GM23338 (cell line): Measurements from ENCODE around the gene TAOK3. TPM values are rescaled to one million over a fixed set of nuclear protein-coding genes. Genes with fewer than 3 reads are reported as not detected.
"Not testable (repeated sequence)": the region's sequence is repeated elsewhere in the genome, so short reads cannot be mapped to it uniquely, and the experiment has no call there.

Experiments
- ATAC-seq: fragments of 200-7000 bp; cut with Tn5 transposase; 3 replicates; pipeline ENCODE4 v1.9.1; 2020
- DNase-seq: peaks from one replicate; pipeline ENCODE4 v3.0.0-alpha.2; 2015; ENCODE audit warnings: low spot score
- H2AFZ ChIP-seq: fragments of 200-600 bp; sonication (generic); 2 replicates; pipeline ENCODE4 v1.8.0; 2016; ENCODE audit warnings: antibody characterized with exemption, mild to moderate bottlenecking, moderate library complexity
- H3F3A ChIP-seq: fragments of 200-600 bp; sonication (generic); replicated peaks from 2 replicates; pipeline ENCODE4 v1.8.0; 2017; ENCODE audit warnings: antibody characterized with exemption, mixed run types, low read depth
- H3K27ac ChIP-seq: fragments of 200-600 bp; sonication (generic); 2 replicates; pipeline ENCODE4 v1.6.1; 2016; ENCODE audit warnings: low read depth
- H3K27me3 ChIP-seq: fragments of 200-600 bp; sonication (generic); 2 replicates; pipeline ENCODE4 v1.8.0; 2016; ENCODE audit warnings: mild to moderate bottlenecking, mixed run types, moderate library complexity; ENCODE audit not compliant: insufficient read depth
- H3K36me3 ChIP-seq: fragments of 200-600 bp; sonication (generic); 2 replicates; pipeline ENCODE4 v1.8.0; 2016; ENCODE audit warnings: mild to moderate bottlenecking; ENCODE audit not compliant: insufficient read depth
- H3K4me1 ChIP-seq: fragments of 200-600 bp; sonication (generic); 2 replicates; pipeline ENCODE4 v1.8.0; 2016; ENCODE audit warnings: mild to moderate bottlenecking, moderate library complexity; ENCODE audit not compliant: insufficient read depth
- H3K4me2 ChIP-seq: fragments of 200-600 bp; sonication (generic); 2 replicates; pipeline ENCODE4 v1.7.1; 2017; ENCODE audit warnings: mixed run types
- H3K4me3 ChIP-seq: fragments of 200-600 bp; sonication (generic); 2 replicates; pipeline ENCODE4 v1.6.1; 2016; ENCODE audit warnings: mixed run types
- H3K79me2 ChIP-seq: fragments of 200-600 bp; sonication (generic); replicated peaks from 2 replicates; pipeline ENCODE4 v1.8.0; 2017; ENCODE audit warnings: mild to moderate bottlenecking; ENCODE audit not compliant: insufficient read depth
- H3K9me2 ChIP-seq: fragments of 200-600 bp; sonication (generic); 2 replicates; pipeline ENCODE4 v1.8.0; 2017; ENCODE audit not compliant: insufficient read depth
- H4K20me1 ChIP-seq: fragments of 200-600 bp; sonication (generic); replicated peaks from 2 replicates; pipeline ENCODE4 v1.8.0; 2017; ENCODE audit warnings: mild to moderate bottlenecking; ENCODE audit not compliant: insufficient read depth
- H3K27ac Mint-ChIP-seq: 2 replicates; pipeline ENCODE4 v1.8.0; 2020; ENCODE audit warnings: inconsistent platforms, mild to moderate bottlenecking, moderate library complexity, mixed read lengths
- H3K27me3 Mint-ChIP-seq: 3 replicates; pipeline ENCODE4 v1.8.0; 2022; ENCODE audit warnings: low read depth, mild to moderate bottlenecking, moderate library complexity, mixed read lengths, inconsistent platforms; ENCODE audit not compliant: insufficient read depth, poor library complexity
- H3K36me3 Mint-ChIP-seq: 3 replicates; pipeline ENCODE4 v1.8.0; 2021; ENCODE audit warnings: low read depth, mild to moderate bottlenecking, inconsistent platforms, moderate library complexity, mixed read lengths
- H3K4me1 Mint-ChIP-seq: 3 replicates; pipeline ENCODE4 v1.8.0; 2020; ENCODE audit warnings: mild to moderate bottlenecking, inconsistent platforms, mixed read lengths
- H3K4me3 Mint-ChIP-seq: 3 replicates; pipeline ENCODE4 v1.8.0; 2021; ENCODE audit warnings: moderate library complexity, mild to moderate bottlenecking, inconsistent platforms, mixed read lengths
- H3K9me3 Mint-ChIP-seq: 3 replicates; pipeline ENCODE4 v1.8.0; 2020; ENCODE audit warnings: moderate library complexity, mild to moderate bottlenecking, inconsistent platforms, mixed read lengths
- CREB1 ChIP-seq: fragments of 250-450 bp; sonication (Bioruptor Pico); IDR thresholded peaks from 2 replicates; pipeline ENCODE4 v1.5.0; 2020; ENCODE audit warnings: low read depth, mild to moderate bottlenecking, moderate library complexity
- CTCF ChIP-seq, 2 experiments: fragments of 200-600 bp in 1 of 2; sonication (generic) in 1 of 2; conservative IDR thresholded peaks; 2 replicates each; pipeline versions ENCODE4 v1.5.1 to v1.6.1; 2016 to 2017; ENCODE audit warnings: antibody characterized with exemption in 2 of 2, low read depth in 2 of 2, mild to moderate bottlenecking in 2 of 2, moderate library complexity in 1 of 2
- ETS1 ChIP-seq: IDR thresholded peaks from 2 replicates; pipeline ENCODE4 v1.6.1; 2016; ENCODE audit warnings: antibody characterized with exemption
- EZH2 ChIP-seq: fragments of 200-600 bp; sonication (generic); IDR thresholded peaks from one replicate; pipeline ENCODE4 v1.8.0; 2017; ENCODE audit warnings: antibody characterized with exemption, mild to moderate bottlenecking, low read depth; ENCODE audit not compliant: unreplicated experiment
- EZH2phosphoT487 ChIP-seq: fragments of 200-600 bp; sonication (generic); IDR thresholded peaks from one replicate; pipeline ENCODE4 v1.8.1; 2018; ENCODE audit warnings: antibody characterized with exemption; ENCODE audit not compliant: unreplicated experiment
- NANOG ChIP-seq: IDR thresholded peaks from 2 replicates; pipeline ENCODE4 v1.6.1; 2016; ENCODE audit warnings: antibody characterized with exemption, borderline replicate concordance
- POLR2AphosphoS5 ChIP-seq: IDR thresholded peaks from 2 replicates; pipeline ENCODE4 v1.6.1; 2016; ENCODE audit warnings: antibody characterized with exemption, low read depth
- REST ChIP-seq: IDR thresholded peaks from one replicate; pipeline ENCODE4 v1.6.1; 2018; ENCODE audit warnings: antibody characterized with exemption; ENCODE audit not compliant: unreplicated experiment
- polyA plus RNA-seq: library from polyadenylated mRNA; unstranded; fragments of >200 nt; fragmentation: Nextera tagmentation; extraction: Ambion mirVana; gene quantifications from 2 replicates; pipeline ENCODE4 v1.2.1, GENCODE V29; 2016
- total RNA-seq: library from RNA; depleted of rRNA; stranded (reverse); fragments of >200 nt; shearing (Covaris generic); gene quantifications from 2 replicates; pipeline ENCODE4 v1.2.3, GENCODE V29; 2014

The TAOK3 gene
- total and polyA plus RNA-seq, 2 experiments from 2014 or later, result 7.6 to 20.4 TPM

- H3K9me3 Mint-ChIP-seq, result peaks cover 3% of the 10 kb centered on the region; the same call in 1 of the 3 replicates
- Histone ChIP-seq H3F3A (peaks cover 10% of the 10 kb centered on the region; the same call in 1 of the 2 replicates), H3K9me2 (no peaks in the 10 kb centered on the region), H3K36me3 (peaks cover 27% of the 10 kb centered on the region), H3K27ac (peak within 1 kb of the TSS; percentile 67), H2AFZ (peak within 1 kb of the TSS; percentile 92), H3K4me3 (peak within 1 kb of the TSS; percentile 93), H4K20me1 (peaks cover 15% of the 10 kb centered on the region), H3K4me1 (peaks cover 10% of the 10 kb centered on the region; the same call in 1 of the 2 replicates), H3K4me2 (peak within 1 kb of the TSS; percentile 97), H3K27me3 (no peaks in the 10 kb centered on the region), H3K79me2 (peaks cover 70% of the 10 kb centered on the region)
- peak within 1 kb of the TSS; percentile 91 for H3K4me3 Mint-ChIP-seq
- ATAC-seq, result peak; percentile 96
- peak; percentile 86 for DNase-seq
- peaks cover 9% of the 10 kb centered on the region for H3K27me3 Mint-ChIP-seq
- TF ChIP-seq NANOG (no peak), POLR2AphosphoS5 (peak; percentile 97), CREB1 (CRISPR knock-in tag) (peak; percentile 65)
- peaks cover 50% of the 10 kb centered on the region for H3K36me3 Mint-ChIP-seq
- peaks cover 11% of the 10 kb centered on the region for H3K4me1 Mint-ChIP-seq
- peak within 1 kb of the TSS; percentile 89 for H3K27ac Mint-ChIP-seq
Observed at GRCh38 chr12:118135788-118136558, 236.7 kb downstream of the TAOK3 start, which contains the start of gene PEBP1. TSS of gene PEBP1 (plus strand) at chr12:118136124. CDS start at chr12:118136210, 86 bp downstream.

GRCh38 chr12:118129436-118129835 is 243.3 kb downstream of the TAOK3 start:
- H3K4me3 ChIP-seq, H2AFZ ChIP-seq, H4K20me1 ChIP-seq, H3K36me3 ChIP-seq, H3K27ac ChIP-seq, H3K4me2 ChIP-seq, H3K4me1 ChIP-seq, H3K4me3 Mint-ChIP-seq, ATAC-seq, H3K27ac Mint-ChIP-seq, H3K79me2 ChIP-seq, H3F3A ChIP-seq, H3K4me1 Mint-ChIP-seq, H3K9me2 ChIP-seq, H3K27me3 ChIP-seq, H3K27me3 Mint-ChIP-seq, DNase-seq: not testable (repeated sequence)
- Mint-ChIP-seq H3K36me3 (peaks cover 37% of the 10 kb centered on the region), H3K9me3 (peaks cover 12% of the 10 kb centered on the region; the same call in 1 of the 3 replicates)

GRCh38 chr12:118127867-118128266 is 244.8 kb downstream of the TAOK3 start:
- H3K36me3 Mint-ChIP-seq, result peaks cover 38% of the 10 kb centered on the region
- H3K36me3 ChIP-seq, result no peaks in the 10 kb centered on the region
- no peaks in the 10 kb centered on the region; the same call in 1 of the 2 replicates for H3K9me2 ChIP-seq
- no peak for ATAC-seq
- no peak overlapping the region for H3K4me3 Mint-ChIP-seq
- no peaks in the 10 kb centered on the region for H3K27me3 ChIP-seq
- H3K4me2 ChIP-seq, result no peak overlapping the region
- no peaks in the 10 kb centered on the region; the same call in 1 of the 2 replicates for H3K4me1 ChIP-seq
- no peak for DNase-seq
- peaks cover 12% of the 10 kb centered on the region; the same call in 1 of the 3 replicates for H3K9me3 Mint-ChIP-seq
- H3K4me1 Mint-ChIP-seq, result peaks cover under 1% of the 10 kb centered on the region; the same call in 2 of the 3 replicates
- no peaks in the 10 kb centered on the region for H3F3A ChIP-seq
- no peak overlapping the region for H2AFZ ChIP-seq
- no peaks in the 10 kb centered on the region for H4K20me1 ChIP-seq
- no peaks in the 10 kb centered on the region for H3K79me2 ChIP-seq
- H3K27ac ChIP-seq, result no peak overlapping the region
- peaks cover 5% of the 10 kb centered on the region for H3K27me3 Mint-ChIP-seq
- H3K27ac Mint-ChIP-seq, result no peak overlapping the region
- H3K4me3 ChIP-seq, result no peak overlapping the region
- TF ChIP-seq CREB1 (CRISPR knock-in tag) (no peak), NANOG (no peak), EZH2 (no peak), EZH2phosphoT487 (no peak), REST (no peak), CTCF (conservative IDR thresholded peaks at IDR 0.05; ENCODE audit: low read depth in 2 of 2) (no peak), POLR2AphosphoS5 (no peak), ETS1 (no peak)
